ENCODE results near the gene CUX1.
"Not testable (repeated sequence)": the region's sequence is repeated elsewhere in the genome, so short reads cannot be mapped to it uniquely, and the experiment has no call there.

The CUX1 gene

DNA sequence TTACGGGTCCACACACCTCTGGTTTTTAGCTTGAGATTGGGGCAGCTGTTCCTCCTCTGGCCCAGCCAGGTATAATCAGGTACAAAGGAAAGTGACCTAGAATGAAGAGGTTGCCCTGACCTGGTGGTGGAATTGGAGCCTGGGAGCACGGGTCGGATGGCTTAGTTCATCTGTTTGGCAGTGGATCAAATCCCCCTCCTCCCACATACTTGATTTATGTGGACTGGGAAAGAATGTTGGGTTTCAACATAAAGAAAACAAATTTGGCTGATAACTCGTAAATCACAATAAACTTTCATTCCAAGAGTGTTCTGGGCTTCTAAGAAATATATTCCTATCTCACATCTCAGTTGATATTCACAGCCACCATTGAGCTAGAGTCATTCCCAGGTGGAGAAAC, 186.8 kb downstream of the CUX1 start:
- in situ Hi-C loops (cut with HindIII; ENCODE audit: low sequenced_read_pairs): no loop called here
- H3K4me3 ChIP-seq (ENCODE audit: low read depth, low read length): no peak overlapping the region
- TF ChIP-seq, protein P1, sequence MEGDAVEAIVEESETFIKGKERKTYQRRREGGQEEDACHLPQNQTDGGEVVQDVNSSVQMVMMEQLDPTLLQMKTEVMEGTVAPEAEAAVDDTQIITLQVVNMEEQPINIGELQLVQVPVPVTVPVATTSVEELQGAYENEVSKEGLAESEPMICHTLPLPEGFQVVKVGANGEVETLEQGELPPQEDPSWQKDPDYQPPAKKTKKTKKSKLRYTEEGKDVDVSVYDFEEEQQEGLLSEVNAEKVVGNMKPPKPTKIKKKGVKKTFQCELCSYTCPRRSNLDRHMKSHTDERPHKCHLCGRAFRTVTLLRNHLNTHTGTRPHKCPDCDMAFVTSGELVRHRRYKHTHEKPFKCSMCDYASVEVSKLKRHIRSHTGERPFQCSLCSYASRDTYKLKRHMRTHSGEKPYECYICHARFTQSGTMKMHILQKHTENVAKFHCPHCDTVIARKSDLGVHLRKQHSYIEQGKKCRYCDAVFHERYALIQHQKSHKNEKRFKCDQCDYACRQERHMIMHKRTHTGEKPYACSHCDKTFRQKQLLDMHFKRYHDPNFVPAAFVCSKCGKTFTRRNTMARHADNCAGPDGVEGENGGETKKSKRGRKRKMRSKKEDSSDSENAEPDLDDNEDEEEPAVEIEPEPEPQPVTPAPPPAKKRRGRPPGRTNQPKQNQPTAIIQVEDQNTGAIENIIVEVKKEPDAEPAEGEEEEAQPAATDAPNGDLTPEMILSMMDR (IDR thresholded peaks at IDR 0.05; ENCODE audit: low read depth, low read length): no peak
- DNase-seq (ENCODE audit: low read depth, low spot score): no peak

DNA sequence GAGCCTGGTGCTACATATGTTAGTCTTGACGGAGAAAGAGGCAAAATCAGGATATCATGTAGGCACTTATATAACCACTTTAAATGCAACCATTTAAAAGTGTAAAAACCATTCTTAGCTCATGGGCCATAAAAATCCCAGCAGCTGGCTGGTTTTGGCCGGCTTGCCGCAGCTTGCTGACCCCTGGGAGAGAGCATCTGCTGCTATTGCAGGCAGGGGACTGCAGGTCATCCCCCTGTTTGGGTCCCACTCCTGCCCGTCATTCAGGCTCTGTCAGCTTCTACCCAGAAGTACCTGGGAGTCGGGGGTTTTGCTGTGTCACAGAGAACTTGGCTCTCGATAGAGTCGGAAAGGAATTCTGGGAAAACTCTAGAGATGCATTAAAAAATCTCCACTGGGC, 187.4 kb downstream of the CUX1 start:
- H3K4me3 ChIP-seq (ENCODE audit: low read depth, low read length): no peak overlapping the region
- no peak for DNase-seq (ENCODE audit: low read depth, low spot score)
- TF ChIP-seq, protein P1 (IDR thresholded peaks at IDR 0.05; ENCODE audit: low read depth, low read length): no peak
- in situ Hi-C loops (cut with HindIII; ENCODE audit: low sequenced_read_pairs): no loop called here

DNA sequence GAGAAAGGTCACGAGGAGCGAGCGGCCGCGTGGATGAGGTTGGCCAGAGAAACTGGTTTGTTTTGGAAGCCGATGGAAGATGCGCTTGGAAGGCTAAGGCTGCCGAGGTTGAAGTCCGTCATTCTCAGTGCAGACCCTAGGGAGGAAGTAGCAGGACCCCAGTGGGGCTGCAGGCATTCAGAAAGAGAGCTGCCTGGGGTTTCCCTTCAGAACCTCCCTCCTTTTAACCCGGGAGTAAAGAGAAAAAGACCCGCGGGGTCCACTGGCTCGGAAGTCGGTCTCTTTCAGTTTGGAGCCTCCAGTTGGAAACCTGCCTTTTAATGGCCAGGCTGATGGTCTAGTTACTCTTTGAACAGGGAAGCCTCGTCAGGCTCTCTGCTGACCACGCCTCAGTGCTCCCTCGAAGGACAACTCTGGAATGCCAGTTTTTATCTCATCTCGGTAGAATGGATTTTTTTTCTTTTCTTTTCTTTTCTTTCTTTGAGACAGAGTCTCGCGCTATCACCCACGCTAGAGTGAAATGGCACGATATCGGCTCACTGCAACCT, 188.6 kb downstream of the CUX1 start:
- in situ Hi-C loops (cut with HindIII; ENCODE audit: low sequenced_read_pairs): no loop called here
- no peak for DNase-seq (ENCODE audit: low read depth, low spot score)
- no peak overlapping the region for H3K4me3 ChIP-seq (ENCODE audit: low read depth, low read length)
- TF ChIP-seq, protein P1 (IDR thresholded peaks at IDR 0.05; ENCODE audit: low read depth, low read length): no peak

DNA sequence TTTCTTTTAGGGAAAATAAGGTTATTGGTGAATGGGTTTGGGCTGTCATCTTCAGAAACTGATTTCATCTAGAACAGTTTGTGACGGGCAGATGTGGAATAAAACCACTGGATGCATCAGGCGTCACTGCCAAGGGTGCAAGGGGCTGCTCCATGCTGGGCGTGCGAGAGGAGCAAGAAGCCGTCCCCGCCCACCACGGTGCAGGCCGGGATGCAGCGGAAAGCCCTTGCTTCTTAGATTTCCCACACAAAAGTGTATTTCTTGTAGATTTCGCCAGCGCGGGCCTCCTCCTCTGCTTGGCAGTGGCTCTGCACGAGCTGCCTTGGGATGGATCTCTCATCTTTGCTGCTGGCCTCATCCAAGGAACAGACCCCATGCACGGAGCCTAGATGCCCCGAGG, 189.3 kb downstream of the CUX1 start:
- TF ChIP-seq, protein P1 (IDR thresholded peaks at IDR 0.05; ENCODE audit: low read depth, low read length): no peak
- DNase-seq (ENCODE audit: low read depth, low spot score): no peak
- in situ Hi-C loops (cut with HindIII; ENCODE audit: low sequenced_read_pairs): no loop called here
- H3K4me3 ChIP-seq (ENCODE audit: low read depth, low read length): no peak overlapping the region

DNA sequence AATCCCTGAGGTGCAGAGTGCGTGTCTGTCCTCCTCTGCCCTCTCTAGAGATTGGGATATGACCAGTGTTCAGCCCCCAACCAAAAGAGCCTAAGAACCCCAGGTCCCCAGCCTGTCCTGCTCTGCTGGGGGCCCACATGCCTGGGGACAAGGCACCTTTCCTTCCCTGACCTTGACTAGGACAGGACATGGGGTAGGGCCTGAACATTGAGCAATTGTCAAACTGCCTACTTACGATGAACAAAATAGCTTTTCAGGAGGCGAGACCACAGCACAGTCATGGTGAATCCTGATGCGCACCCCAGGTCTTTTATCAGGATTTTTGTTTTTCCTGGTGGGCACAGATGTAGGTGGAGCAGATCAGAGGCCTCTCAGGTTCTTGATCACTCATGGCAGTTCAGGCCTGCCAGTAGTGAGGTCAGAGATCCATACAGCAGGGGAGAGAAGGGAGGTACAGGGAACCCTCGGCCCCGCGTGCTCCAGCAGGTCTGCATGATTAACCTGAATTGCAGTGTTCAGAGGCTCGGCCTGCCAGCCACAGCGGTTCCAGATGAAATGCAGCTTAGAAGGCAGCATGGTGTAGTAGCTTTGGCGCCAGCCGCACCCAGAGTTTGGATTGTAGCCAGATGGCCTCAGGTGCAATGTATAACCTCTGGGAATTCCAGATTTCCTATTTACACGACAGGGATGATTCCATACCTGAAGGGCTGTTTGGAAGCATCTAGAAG, 191.3 kb downstream of the CUX1 start:
- in situ Hi-C loops (cut with HindIII; ENCODE audit: low sequenced_read_pairs): no loop called here
- H3K4me3 ChIP-seq (ENCODE audit: low read depth, low read length): no peak overlapping the region
- DNase-seq (ENCODE audit: low read depth, low spot score): no peak
- TF ChIP-seq, protein P1 (IDR thresholded peaks at IDR 0.05; ENCODE audit: low read depth, low read length): no peak

DNA sequence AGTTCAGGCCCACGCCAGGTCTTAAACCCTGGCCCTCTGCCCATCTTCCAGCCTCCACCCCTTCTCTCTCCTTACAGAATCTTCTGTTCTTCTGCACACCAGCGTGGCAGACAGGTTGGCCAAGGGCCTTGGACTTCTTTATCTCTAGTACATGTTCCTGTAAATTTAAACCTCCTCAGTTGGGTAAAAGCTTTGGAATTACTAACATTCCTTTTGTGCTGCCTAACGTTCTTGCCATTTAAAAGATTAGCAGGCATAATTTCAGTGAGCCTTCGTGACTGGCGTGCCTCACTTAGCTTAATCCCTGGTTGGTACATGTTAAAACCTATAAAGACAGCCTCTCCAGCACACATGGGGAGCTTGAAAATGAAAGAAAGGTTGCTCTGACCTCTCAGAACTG, 192.2 kb downstream of the CUX1 start:
- peak; percentile 8 for DNase-seq (ENCODE audit: low read depth, low spot score)
- no peak overlapping the region for H3K4me3 ChIP-seq (ENCODE audit: low read depth, low read length)
- in situ Hi-C loops (cut with HindIII; ENCODE audit: low sequenced_read_pairs): no loop called here
- TF ChIP-seq, protein P1 (IDR thresholded peaks at IDR 0.05; ENCODE audit: low read depth, low read length): no peak

DNA sequence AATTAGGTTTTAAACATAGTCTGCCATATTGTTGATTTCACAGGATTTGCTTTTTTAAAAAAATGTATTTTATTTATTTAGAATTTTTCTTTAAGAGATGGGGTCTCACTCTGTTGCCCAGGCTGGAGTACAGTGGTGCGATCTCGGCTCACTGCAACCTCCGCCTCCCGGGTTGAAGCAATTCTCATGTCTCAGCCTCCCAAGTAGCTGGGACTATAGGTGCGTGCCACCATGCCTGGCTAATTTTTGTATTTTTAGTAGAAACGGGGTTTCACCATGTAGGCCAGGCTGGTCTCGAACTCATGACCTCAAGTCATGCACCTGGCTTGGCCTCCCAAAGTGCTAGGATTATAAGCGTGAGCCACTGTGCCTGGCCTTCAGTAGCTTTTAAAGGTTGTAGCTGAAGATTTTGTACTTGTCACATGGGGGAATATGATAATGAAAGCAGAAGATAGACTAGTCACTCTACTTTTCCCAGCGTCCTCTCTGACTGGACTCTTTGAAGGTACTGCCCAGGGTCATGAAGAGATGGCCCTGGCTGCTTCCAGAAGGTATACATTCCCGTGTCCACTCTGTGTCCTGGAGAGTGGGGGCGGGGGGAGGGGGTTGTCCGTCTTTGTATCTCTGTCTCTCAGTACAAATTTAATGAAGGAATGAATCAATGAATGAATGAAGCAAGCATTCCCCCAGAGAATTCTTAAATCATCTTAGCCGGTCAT, 194.8 kb downstream of the CUX1 start:
- H3K4me3 ChIP-seq (ENCODE audit: low read depth, low read length); DNase-seq (ENCODE audit: low read depth, low spot score); in situ Hi-C loops (cut with HindIII; ENCODE audit: low sequenced_read_pairs): not testable (repeated sequence)
